HL-60 (cell line): Measurements from ENCODE around the gene NEU3.

ENCODE experiments used
- CTCF ChIP-seq: IDR thresholded peaks from one replicate; pipeline ENCODE4 v1.5.1; 2011; ENCODE audit warnings: low read length, control low read depth, inconsistent platforms; ENCODE audit not compliant: insufficient read depth
- SPI1 ChIP-seq: IDR thresholded peaks from 2 replicates; pipeline ENCODE4 v1.6.1; 2012; ENCODE audit warnings: low read depth, mild to moderate bottlenecking, borderline replicate concordance

GRCh38 chr11:75041263-75041662, 52.5 kb downstream of the NEU3 start:
- no peak for TF ChIP-seq SPI1
- no peak for TF ChIP-seq CTCF
